Inferior parietal cortex (tissue), 1 donor: ENCODE data around the gene TIPRL.
"Not testable (repeated sequence)": the region's sequence is repeated elsewhere in the genome, so short reads cannot be mapped to it uniquely, and the experiment has no call there.

Experiments
- DNase-seq: peaks from one replicate; pipeline ENCODE4 v3.0.0-alpha.2; 2016; ENCODE audit errors: extremely low spot score

Gene TIPRL

GRCh38 chr1:168159251-168159650 is 19.5 kb upstream of the TIPRL start:
- DNase-seq, result no peak

- DNase-seq, result no peak
These were observed 18.8 kb upstream of the TIPRL start for GRCh38 chr1:168159979-168160378.

- no peak for DNase-seq
These were observed 17.3 kb upstream of the TIPRL start for GRCh38 chr1:168161459-168161858.

GRCh38 chr1:168163670-168164069 is 15.1 kb upstream of the TIPRL start:
- no peak for DNase-seq

- DNase-seq, result no peak
These were observed 14.0 kb upstream of the TIPRL start for GRCh38 chr1:168164771-168165170.

- DNase-seq, result no peak
These were observed 11.0 kb upstream of the TIPRL start for GRCh38 chr1:168167806-168168205.

- no peak for DNase-seq
These were observed 7.9 kb upstream of the TIPRL start for GRCh38 chr1:168170564-168171508.

- DNase-seq, result no peak
These were observed 6.4 kb upstream of the TIPRL start for GRCh38 chr1:168172250-168172915.

- DNase-seq, result no peak
These were observed 530 bp upstream of the TIPRL start for GRCh38 chr1:168178227-168178637.

- no peak for DNase-seq
These were observed 831 bp downstream of the TIPRL start for GRCh38 chr1:168179438-168180147.

- DNase-seq, result peak; percentile 45
These were observed 1.4 kb downstream of the TIPRL start for GRCh38 chr1:168180148-168180524.

GRCh38 chr1:168181063-168181720 is 2.4 kb downstream of the TIPRL start:
- not testable (repeated sequence) for DNase-seq

- DNase-seq, result no peak
These were observed 8.4 kb downstream of the TIPRL start for GRCh38 chr1:168187177-168187576.

- no peak for DNase-seq
These were observed 11.6 kb downstream of the TIPRL start for GRCh38 chr1:168190403-168190802.

GRCh38 chr1:168195199-168196135 is 16.7 kb downstream of the TIPRL start:
- no peak for DNase-seq

- peak; percentile 25 for DNase-seq
These were observed 20.3 kb downstream of the TIPRL start for GRCh38 chr1:168199056-168199455.

- no peak for DNase-seq
These were observed 24.3 kb downstream of the TIPRL start for GRCh38 chr1:168202941-168203654.

GRCh38 chr1:168206111-168206510 is 27.3 kb downstream of the TIPRL start:
- DNase-seq, result no peak

- DNase-seq, result not testable (repeated sequence)
These were observed 28.9 kb downstream of the TIPRL start for GRCh38 chr1:168207673-168208072.

- DNase-seq, result no peak
These were observed 31.6 kb downstream of the TIPRL start for GRCh38 chr1:168210312-168210711.
